K562 treated with DMSO at 1 percent for 12 hours (cell line): Measurements from ENCODE around the gene MXD3. TPM values are rescaled to one million over a fixed set of nuclear protein-coding genes. Genes with fewer than 3 reads are reported as not detected.

Experiments
- total RNA-seq: library from RNA; unstranded; fragments of 300-600 nt; gene quantifications from 2 replicates; pipeline ENCODE4 v1.2.3, GENCODE V29; 2022; ENCODE audit not compliant: insufficient read depth

Gene MXD3
- total RNA-seq = 35.5 and 38.9 TPM in 2 replicates

GRCh38 chr5:177311723-177312648 lies at the start of gene MXD3:
Gene MXD3 (minus strand): TSS chr5:177311898. CDS start chr5:177311830, 68 bp downstream.

GRCh38 chr5:177357459-177358351 lies 46.0 kb upstream of the MXD3 start, which contains the start of gene RGS14:
Gene RGS14 (plus strand): TSS chr5:177357924. CDS start chr5:177358025, 101 bp downstream.

DNA sequence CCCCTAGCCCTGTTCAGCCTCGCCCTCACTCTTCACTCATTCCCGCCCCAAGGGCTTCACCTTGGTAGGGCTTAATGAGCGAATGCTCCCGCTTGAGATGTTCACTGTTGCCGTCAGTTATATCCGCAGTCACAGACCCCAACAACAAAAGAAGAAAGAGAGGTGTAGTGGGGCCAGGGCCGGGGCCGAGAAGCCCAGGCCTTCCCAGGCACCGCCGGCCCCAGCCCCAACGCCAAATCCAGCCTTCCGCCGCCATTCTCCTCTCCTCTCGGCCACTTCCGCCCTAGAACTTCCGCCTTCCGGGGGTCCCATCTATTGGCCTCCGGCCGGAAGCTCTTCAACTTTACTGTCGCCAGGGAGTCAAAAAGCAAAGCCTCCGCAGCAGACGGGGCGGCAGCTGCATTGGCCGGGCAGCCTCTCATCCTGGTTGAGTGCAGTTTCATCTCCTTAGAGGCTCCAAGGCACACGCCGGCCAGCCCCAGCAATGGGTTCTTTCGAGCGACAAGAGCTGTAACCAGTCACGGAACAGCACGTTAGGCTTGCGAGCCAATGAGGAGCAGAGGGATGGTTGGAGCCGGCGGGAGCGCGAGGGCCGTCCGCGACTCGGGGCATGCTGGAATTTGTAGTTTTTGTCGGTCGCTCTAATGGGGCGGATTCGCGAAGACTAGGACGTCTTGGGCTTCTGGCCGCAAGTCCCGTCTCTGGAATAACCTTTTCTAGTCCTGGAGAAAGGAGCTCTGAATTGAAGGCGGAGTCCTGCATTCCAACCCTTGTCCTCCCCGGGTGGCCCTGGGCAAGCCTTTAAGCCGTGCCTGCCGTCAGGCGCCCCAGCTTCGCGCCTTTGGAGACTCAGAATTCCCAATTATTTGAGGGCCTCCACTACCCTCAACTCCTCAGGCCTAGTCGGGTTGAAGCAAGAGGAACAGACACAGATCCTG lies 40.0 kb upstream of the MXD3 start, which contains the start of gene LMAN2:
LMAN2 (minus strand) TSS at position 277 of the 938 bp plus-strand sequence; CDS start at position 256, 21 bp downstream.

DNA sequence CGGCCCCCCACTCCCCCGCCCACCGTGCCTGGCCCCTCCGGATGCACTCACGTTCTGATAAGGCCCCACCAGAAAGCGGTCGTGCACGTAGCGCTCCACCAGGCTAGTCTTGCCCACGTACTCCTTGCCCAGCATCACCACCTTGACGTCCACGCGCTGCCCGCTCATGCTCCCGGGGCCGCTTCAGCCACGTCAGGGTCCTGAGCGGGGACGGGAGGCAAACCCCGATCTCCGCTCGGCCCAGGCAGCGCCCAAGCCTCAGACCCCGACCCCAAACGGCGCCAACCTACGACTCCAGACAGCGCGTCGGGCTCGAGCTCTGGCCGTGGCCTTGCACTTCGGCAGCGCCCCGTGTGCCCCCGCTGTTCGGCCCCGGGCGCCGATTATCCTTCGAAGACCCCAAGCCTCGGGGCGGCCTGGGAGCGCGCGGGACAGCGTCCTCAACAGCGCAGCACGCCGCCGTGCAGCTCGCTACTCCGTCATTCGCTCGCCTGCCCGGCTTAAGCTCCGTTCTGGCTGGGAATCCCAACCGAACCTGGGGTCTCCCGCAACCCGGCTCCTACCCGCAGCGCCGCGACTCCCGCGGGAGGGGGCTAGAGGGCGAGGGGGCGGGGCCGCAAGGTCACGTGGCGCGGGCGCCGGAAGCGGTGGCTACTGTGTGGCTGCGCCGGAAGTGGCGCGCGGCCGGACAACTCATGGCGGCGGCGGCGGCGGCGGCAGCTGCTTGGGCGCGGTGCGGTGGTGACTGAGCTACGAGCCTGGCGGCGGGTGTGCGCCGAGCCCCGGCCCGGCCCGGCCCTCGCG lies 8.4 kb downstream of the MXD3 start, which contains the start of the genes PRELID1 and RAB24:
PRELID1 (plus strand) TSS at position 679 of the 804 bp plus-strand sequence. CDS start 187 bp downstream, outside the sequence.
RAB24 (minus strand) TSS at position 599 of the 804 bp plus-strand sequence; CDS start at position 168, 431 bp downstream.

Other genes starting within 250 kb of the MXD3 start
- gene FGFR4, start 225.0 kb downstream of the MXD3 start, total RNA-seq = 5.9 and 8.2 TPM in 2 replicates
- 3.4 and 20.2 TPM in 2 replicates for gene NSD1, start 178.1 kb downstream of the MXD3 start, total RNA-seq
- gene RAB24, start 8.2 kb downstream of the MXD3 start, total RNA-seq = 57.4 and 61.3 TPM in 2 replicates
- gene PRELID1, start 8.1 kb downstream of the MXD3 start, total RNA-seq = 197 and 278 TPM in 2 replicates
- 338 and 355 TPM in 2 replicates for gene LMAN2, start 39.8 kb upstream of the MXD3 start, total RNA-seq
- 64.6 and 74.6 TPM in 2 replicates for gene RGS14, start 46.0 kb upstream of the MXD3 start, total RNA-seq
- gene SLC34A1, start 72.5 kb upstream of the MXD3 start, total RNA-seq = not detected in 2 replicates
- gene PFN3, start 88.8 kb upstream of the MXD3 start, total RNA-seq = not detected in 2 replicates
- 8.4 and 19.7 TPM in 2 replicates for gene F12, start 97.7 kb upstream of the MXD3 start, total RNA-seq
- gene GRK6, start 114.8 kb upstream of the MXD3 start, total RNA-seq = 60.6 and 81.9 TPM in 2 replicates
- gene PRR7, start 134.9 kb upstream of the MXD3 start, total RNA-seq = 4.1 and 8.5 TPM in 2 replicates
- gene DBN1, start 161.7 kb upstream of the MXD3 start, total RNA-seq = 24.1 and 40.0 TPM in 2 replicates
- 107 and 141 TPM in 2 replicates for gene PDLIM7, start 185.7 kb upstream of the MXD3 start, total RNA-seq
- 8.1 and 29.1 TPM in 2 replicates for gene DOK3, start 197.9 kb upstream of the MXD3 start, total RNA-seq
- 100 and 113 TPM in 2 replicates for gene DDX41, start 205.1 kb upstream of the MXD3 start, total RNA-seq
- gene FAM193B, start 242.7 kb upstream of the MXD3 start, total RNA-seq = 23.8 and 52.9 TPM in 2 replicates